ENCODE data around the gene NAALADL2.

Gene NAALADL2

GRCh38 chr3:175144368-175144767 is 285.2 kb downstream of the NAALADL2 start:
- Histone ChIP-seq H3K79me2 (ENCODE audit: insufficient read depth, low read length) (no peaks in the 10 kb centered on the region), H4K20me1 (ENCODE audit: insufficient read depth, low read length) (no peaks in the 10 kb centered on the region), H3K4me3 (ENCODE audit: low read depth in 1 of 2, low read length in 2 of 2) (no peak overlapping the region), H3K36me3 (ENCODE audit: insufficient read depth, low read length) (no peaks in the 10 kb centered on the region), H3K27me3 (ENCODE audit: insufficient read depth, low read length, poor library complexity) (no peaks in the 10 kb centered on the region), H3K4me2 (ENCODE audit: insufficient read depth, low read length) (no peak overlapping the region), H3K9me3 (ENCODE audit: insufficient read depth, low read length, severe bottlenecking) (no peaks in the 10 kb centered on the region), H3K9ac (ENCODE audit: low read depth, low read length) (no peak overlapping the region), H2AFZ (ENCODE audit: low read depth, low read length) (no peak overlapping the region), H3K4me1 (ENCODE audit: insufficient read depth, low read length) (no peaks in the 10 kb centered on the region), H3K27ac (ENCODE audit: low read length) (no peak overlapping the region)
- DNase-seq (no peak), ATAC-seq (ENCODE audit: insufficient read depth, low read depth) (no peak)
- no peak for TF ChIP-seq EZH2 (IDR thresholded peaks at IDR 0.05; ENCODE audit: borderline replicate concordance, low read depth, low read length, severe bottlenecking)
- no peak for TF ChIP-seq CTCF (IDR thresholded peaks at IDR 0.05; ENCODE audit: borderline replicate concordance, extremely low read depth, low read length, poor library complexity, severe bottlenecking)

- Histone ChIP-seq H2AFZ (ENCODE audit: low read depth, low read length) (no peak overlapping the region), H4K20me1 (ENCODE audit: insufficient read depth, low read length) (no peaks in the 10 kb centered on the region), H3K27ac (ENCODE audit: low read length) (no peak overlapping the region), H3K9me3 (ENCODE audit: insufficient read depth, low read length, severe bottlenecking) (no peaks in the 10 kb centered on the region), H3K9ac (ENCODE audit: low read depth, low read length) (no peak overlapping the region), H3K79me2 (ENCODE audit: insufficient read depth, low read length) (no peaks in the 10 kb centered on the region), H3K4me1 (ENCODE audit: insufficient read depth, low read length) (no peaks in the 10 kb centered on the region), H3K36me3 (ENCODE audit: insufficient read depth, low read length) (no peaks in the 10 kb centered on the region), H3K27me3 (ENCODE audit: insufficient read depth, low read length, poor library complexity) (no peaks in the 10 kb centered on the region), H3K4me3 (ENCODE audit: low read depth in 1 of 2, low read length in 2 of 2) (no peak overlapping the region), H3K4me2 (ENCODE audit: insufficient read depth, low read length) (no peak overlapping the region)
- DNase-seq (no peak), ATAC-seq (ENCODE audit: insufficient read depth, low read depth) (no peak)
- TF ChIP-seq CTCF (IDR thresholded peaks at IDR 0.05; ENCODE audit: borderline replicate concordance, extremely low read depth, low read length, poor library complexity, severe bottlenecking) (no peak), EZH2 (IDR thresholded peaks at IDR 0.05; ENCODE audit: borderline replicate concordance, low read depth, low read length, severe bottlenecking) (no peak)
Observed at GRCh38 chr3:175146258-175146657, 287.1 kb downstream of the NAALADL2 start.

GRCh38 chr3:175149675-175150074 is 290.5 kb downstream of the NAALADL2 start:
- no peak overlapping the region for H3K4me3 ChIP-seq (ENCODE audit: low read depth in 1 of 2, low read length in 2 of 2)
- H4K20me1 ChIP-seq (ENCODE audit: insufficient read depth, low read length): no peaks in the 10 kb centered on the region
- H3K27ac ChIP-seq (ENCODE audit: low read length): no peak overlapping the region
- H3K4me1 ChIP-seq (ENCODE audit: insufficient read depth, low read length): no peaks in the 10 kb centered on the region
- ATAC-seq (ENCODE audit: insufficient read depth, low read depth) (no peak), DNase-seq (no peak)
- no peak overlapping the region for H3K4me2 ChIP-seq (ENCODE audit: insufficient read depth, low read length)
- no peak overlapping the region for H2AFZ ChIP-seq (ENCODE audit: low read depth, low read length)
- no peaks in the 10 kb centered on the region for H3K27me3 ChIP-seq (ENCODE audit: insufficient read depth, low read length, poor library complexity)
- H3K9me3 ChIP-seq (ENCODE audit: insufficient read depth, low read length, severe bottlenecking): no peaks in the 10 kb centered on the region
- no peaks in the 10 kb centered on the region for H3K36me3 ChIP-seq (ENCODE audit: insufficient read depth, low read length)
- TF ChIP-seq EZH2 (IDR thresholded peaks at IDR 0.05; ENCODE audit: borderline replicate concordance, low read depth, low read length, severe bottlenecking) (no peak), CTCF (IDR thresholded peaks at IDR 0.05; ENCODE audit: borderline replicate concordance, extremely low read depth, low read length, poor library complexity, severe bottlenecking) (no peak)
- no peak overlapping the region for H3K9ac ChIP-seq (ENCODE audit: low read depth, low read length)
- H3K79me2 ChIP-seq (ENCODE audit: insufficient read depth, low read length): no peaks in the 10 kb centered on the region

Measured in DND-41 (cell line).